H1 (cell line): ENCODE results near the gene MRPL16. TPM values are rescaled to one million over a fixed set of nuclear protein-coding genes. Genes with fewer than 3 reads are reported as not detected.

ENCODE experiments used
- BRCA1 ChIP-seq: IDR thresholded peaks from 2 replicates; pipeline ENCODE4 v1.6.1; 2012; ENCODE audit warnings: low read depth, low read length, improper control_type of control experiment
- POU5F1 ChIP-seq: IDR thresholded peaks from 2 replicates; pipeline ENCODE4 v1.6.1; 2011; ENCODE audit warnings: low read depth, mild to moderate bottlenecking, low read length, moderate library complexity
- SIN3A ChIP-seq, 2 experiments: IDR thresholded peaks in 1 of 2; conservative IDR thresholded peaks in 1 of 2; 2 replicates each; pipeline ENCODE4 v1.6.1; 2011 to 2012; ENCODE audit warnings: low read length in 2 of 2, improper control_type of control experiment in 1 of 2, low read depth in 1 of 2, mild to moderate bottlenecking in 1 of 2
- SP4 ChIP-seq: IDR thresholded peaks from 2 replicates; pipeline ENCODE4 v1.6.1; 2012; ENCODE audit warnings: low read length, inconsistent platforms
- TAF1 ChIP-seq: IDR thresholded peaks from 2 replicates; pipeline ENCODE4 v1.6.1; 2011; ENCODE audit warnings: mild to moderate bottlenecking, low read depth, low read length
- polyA plus RNA-seq, 7 experiments: library from polyadenylated mRNA; depleted of rRNA in 3 of 7; stranded (reverse) in 5 of 7; unstranded in 2 of 7; fragments of >200 nt in 5 of 7; fragments of 200-250 nt in 2 of 7; gene quantifications; 1 replicate in 5 of 7; 2 replicates in 1 of 7; 4 replicates in 1 of 7; pipeline versions ENCODE4 v1.2.1 to v1.2.3, GENCODE V29; 2011 to 2013; ENCODE audit warnings: missing spikeins in 2 of 7, mixed read lengths in 2 of 7
- total RNA-seq: library from RNA; stranded (reverse); fragmentation: NEBNext Ultra II Directional; extraction: Animal tissue kit (Norgen Biotek cat#: 25700); gene quantifications from 2 replicates; pipeline ENCODE4 v1.2.1, GENCODE V29; 2021
- TF ChIP-seq, protein P1 (sequence below): IDR thresholded peaks from 2 replicates; pipeline ENCODE4 v1.6.1; 2012; ENCODE audit warnings: inconsistent platforms

Gene MRPL16
- total and polyA plus RNA-seq, 2 of the 8 experiments (the other 6 are each of a cell fraction or from before 2014, with no cell fraction given) = 69.2 to 79.8 TPM

DNA sequence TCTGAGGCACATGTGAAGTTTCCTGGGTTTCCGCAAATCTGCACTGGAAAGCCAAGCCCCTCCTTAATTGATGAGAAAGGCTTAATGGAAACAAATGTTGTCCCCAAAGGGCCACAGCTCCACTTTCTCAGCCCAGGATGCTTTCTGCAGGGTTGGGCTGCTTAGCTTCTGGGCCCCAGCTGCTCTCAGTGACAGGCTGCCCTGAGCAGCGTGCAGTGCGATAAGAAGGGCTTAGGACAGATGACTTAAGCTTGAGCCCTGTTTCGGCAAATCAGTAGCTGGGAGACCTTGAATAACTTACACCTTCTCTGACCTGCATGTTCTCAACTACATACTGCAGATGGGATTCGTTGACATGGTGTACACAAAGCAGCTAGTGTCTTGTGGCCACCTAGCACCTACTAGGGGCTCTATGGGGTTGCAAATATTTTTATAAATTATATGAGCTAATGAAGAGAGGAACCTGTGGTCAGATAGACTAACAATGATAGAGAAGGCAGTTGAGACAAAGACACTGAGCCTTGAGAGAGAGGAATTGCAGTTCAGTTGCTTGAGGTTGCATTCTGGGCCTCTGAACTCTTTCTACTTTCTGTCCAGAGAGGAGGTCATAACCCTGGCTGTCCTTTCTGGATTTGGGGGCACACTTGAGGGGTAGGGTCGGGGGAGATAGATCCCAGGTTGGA lies 43.9 kb downstream of the MRPL16 start (continued):
- TF ChIP-seq SIN3A (conservative IDR thresholded peaks at IDR 0.05 in 1 of 2, IDR thresholded peaks at IDR 0.05 in 1 of 2; ENCODE audit: low read depth in 1 of 2, low read length in 2 of 2) (no peak), SP4 (no peak), BRCA1 (no peak), POU5F1 (no peak), TAF1 (no peak)
- TF ChIP-seq, protein P1, sequence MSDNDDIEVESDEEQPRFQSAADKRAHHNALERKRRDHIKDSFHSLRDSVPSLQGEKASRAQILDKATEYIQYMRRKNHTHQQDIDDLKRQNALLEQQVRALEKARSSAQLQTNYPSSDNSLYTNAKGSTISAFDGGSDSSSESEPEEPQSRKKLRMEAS = no peak
